Measurements from ENCODE around the gene UTS2B. TPM values are rescaled to one million over a fixed set of nuclear protein-coding genes. Genes with fewer than 3 reads are reported as not detected.

UTS2B gene
- total and polyA plus RNA-seq, 2 experiments from 2014 or later, result 0.21 TPM; not detected in 1

GRCh38 chr3:191327526-191327925, 2.8 kb downstream of the UTS2B start:
- Mint-ChIP-seq H3K9me3 (no peaks in the 10 kb centered on the region), H3K4me3 (no peak overlapping the region), H3K27ac (no peak overlapping the region), H3K36me3 (ENCODE audit: low read depth) (no peaks in the 10 kb centered on the region), H3K27me3 (ENCODE audit: insufficient read depth, low read depth, poor library complexity) (peaks cover 9% of the 10 kb centered on the region), H3K4me1 (peaks cover 25% of the 10 kb centered on the region)
- Histone ChIP-seq H3F3A (replicated peaks; ENCODE audit: low read depth) (peaks cover 4% of the 10 kb centered on the region; the same call in 1 of the 2 replicates), H3K4me1 (ENCODE audit: insufficient read depth) (peaks cover 19% of the 10 kb centered on the region), H3K4me2 (no peak overlapping the region), H3K79me2 (replicated peaks; ENCODE audit: insufficient read depth) (peaks cover 20% of the 10 kb centered on the region), H2AFZ (no peak overlapping the region), H3K27ac (ENCODE audit: low read depth) (no peak overlapping the region), H3K27me3 (ENCODE audit: insufficient read depth) (peaks cover 40% of the 10 kb centered on the region), H3K36me3 (ENCODE audit: insufficient read depth) (no peaks in the 10 kb centered on the region), H3K4me3 (no peak overlapping the region), H3K9me2 (ENCODE audit: insufficient read depth) (no peaks in the 10 kb centered on the region), H4K20me1 (replicated peaks; ENCODE audit: insufficient read depth) (no peaks in the 10 kb centered on the region)
- DNase-seq (ENCODE audit: low spot score) (no peak), ATAC-seq (no peak)
- TF ChIP-seq EZH2 (IDR thresholded peaks at IDR 0.05; ENCODE audit: low read depth, unreplicated experiment) (no peak), ZNF331 (CRISPR knock-in tag; IDR thresholded peaks at IDR 0.05; ENCODE audit: low read depth) (no peak), POLR2AphosphoS5 (IDR thresholded peaks at IDR 0.05; ENCODE audit: low read depth) (no peak), ZNF114 (CRISPR knock-in tag; IDR thresholded peaks at IDR 0.05) (no peak), CTCF (conservative IDR thresholded peaks at IDR 0.05; ENCODE audit: low read depth in 2 of 2) (no peak), ETS1 (IDR thresholded peaks at IDR 0.05) (no peak)

GRCh38 chr3:191324936-191325335, 5.4 kb downstream of the UTS2B start:
- no peak overlapping the region for H3K4me3 ChIP-seq
- H3K27me3 Mint-ChIP-seq (ENCODE audit: insufficient read depth, low read depth, poor library complexity), result peaks cover 9% of the 10 kb centered on the region
- H3K4me2 ChIP-seq, result no peak overlapping the region
- H3K36me3 Mint-ChIP-seq (ENCODE audit: low read depth), result no peaks in the 10 kb centered on the region
- H3K4me1 ChIP-seq (ENCODE audit: insufficient read depth), result peaks cover 7% of the 10 kb centered on the region; the same call in 1 of the 2 replicates
- no peaks in the 10 kb centered on the region for H3K9me2 ChIP-seq (ENCODE audit: insufficient read depth)
- no peak overlapping the region for H3K27ac ChIP-seq (ENCODE audit: low read depth)
- H3K4me1 Mint-ChIP-seq, result peaks cover 8% of the 10 kb centered on the region
- H2AFZ ChIP-seq, result no peak overlapping the region
- no peak for DNase-seq (ENCODE audit: low spot score)
- no peaks in the 10 kb centered on the region for H3K79me2 ChIP-seq (replicated peaks; ENCODE audit: insufficient read depth)
- no peaks in the 10 kb centered on the region for H4K20me1 ChIP-seq (replicated peaks; ENCODE audit: insufficient read depth)
- H3K27ac Mint-ChIP-seq, result no peak overlapping the region
- no peak overlapping the region for H3K4me3 Mint-ChIP-seq
- H3F3A ChIP-seq (replicated peaks; ENCODE audit: low read depth), result no peaks in the 10 kb centered on the region; the same call in 1 of the 2 replicates
- no peaks in the 10 kb centered on the region for H3K9me3 Mint-ChIP-seq
- peaks cover 25% of the 10 kb centered on the region for H3K27me3 ChIP-seq (ENCODE audit: insufficient read depth)
- H3K36me3 ChIP-seq (ENCODE audit: insufficient read depth), result no peaks in the 10 kb centered on the region
- no peak for ATAC-seq
- TF ChIP-seq CREB1 (CRISPR knock-in tag; IDR thresholded peaks at IDR 0.05; ENCODE audit: low read depth) (no peak), NANOG (IDR thresholded peaks at IDR 0.05; ENCODE audit: borderline replicate concordance) (no peak), EZH2phosphoT487 (IDR thresholded peaks at IDR 0.05; ENCODE audit: unreplicated experiment) (no peak), REST (IDR thresholded peaks at IDR 0.05; ENCODE audit: unreplicated experiment) (no peak), EZH2 (IDR thresholded peaks at IDR 0.05; ENCODE audit: low read depth, unreplicated experiment) (no peak), JUNB (IDR thresholded peaks at IDR 0.05; ENCODE audit: unreplicated experiment) (no peak), STAT1 (IDR thresholded peaks at IDR 0.05; ENCODE audit: unreplicated experiment) (no peak)

Measured in GM23338 (cell line).